ENCODE data around the gene C19orf33.

GRCh38 chr19:38307597-38307996 lies 3.5 kb downstream of the C19orf33 start:
- no peak for TF ChIP-seq CTCF (IDR thresholded peaks at IDR 0.05; ENCODE audit: low read depth, low read length)
- TF ChIP-seq EZH2phosphoT487 (IDR thresholded peaks at IDR 0.05; ENCODE audit: low read depth) = no peak
